DMS114 treated with DMSO at 0.1 percent for 48 hours (cell line): Measurements from ENCODE around the gene SCYGR6.
A peak's percentile ranks its signal among the peaks of the same experiment; 100 is the strongest.
"Not testable (repeated sequence)": the region's sequence is repeated elsewhere in the genome, so short reads cannot be mapped to it uniquely, and the experiment has no call there.

Experiments used
- DNase-seq: peaks from one replicate; lab custom pipeline; 2025; ENCODE audit not compliant: unreplicated experiment; lab: John Stamatoyannopoulos, UW

Gene SCYGR6, protein sequence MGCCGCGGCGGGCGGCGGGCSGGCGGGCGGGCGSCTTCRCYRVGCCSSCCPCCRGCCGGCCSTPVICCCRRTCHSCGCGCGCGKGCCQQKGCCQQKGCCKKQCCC

DNA sequence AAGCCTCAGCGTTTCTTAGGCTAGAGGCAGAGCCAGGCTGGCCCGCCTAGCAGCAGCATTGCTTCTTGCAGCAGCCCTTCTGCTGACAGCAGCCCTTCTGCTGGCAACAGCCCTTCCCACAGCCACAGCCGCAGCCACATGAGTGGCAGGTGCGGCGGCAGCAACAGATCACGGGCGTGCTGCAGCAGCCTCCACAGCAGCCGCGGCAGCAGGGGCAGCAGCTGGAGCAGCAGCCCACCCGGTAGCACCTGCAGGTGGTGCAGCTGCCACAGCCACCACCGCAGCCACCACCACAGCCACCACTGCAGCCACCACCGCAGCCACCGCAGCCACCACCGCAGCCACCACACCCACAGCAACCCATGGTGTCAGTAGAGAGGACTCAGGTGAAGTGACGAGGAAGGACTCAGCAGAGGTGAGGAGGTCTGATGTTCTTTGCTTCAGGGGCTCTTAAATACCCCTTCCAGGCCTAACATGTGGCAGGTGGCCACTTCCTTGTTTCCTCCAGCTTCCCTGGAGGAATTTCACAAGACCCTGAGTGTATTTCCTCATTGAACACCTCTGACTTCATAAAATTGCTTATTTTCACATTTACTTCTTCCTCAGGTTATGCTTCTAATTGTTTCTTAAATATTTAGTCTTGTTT, at the start of gene SCYGR6:
Gene SCYGR6 (minus strand): TSS at position 364 of the 646 bp plus-strand sequence. CDS start 0 bp downstream, at position 364.
- no peak for DNase-seq

DNA sequence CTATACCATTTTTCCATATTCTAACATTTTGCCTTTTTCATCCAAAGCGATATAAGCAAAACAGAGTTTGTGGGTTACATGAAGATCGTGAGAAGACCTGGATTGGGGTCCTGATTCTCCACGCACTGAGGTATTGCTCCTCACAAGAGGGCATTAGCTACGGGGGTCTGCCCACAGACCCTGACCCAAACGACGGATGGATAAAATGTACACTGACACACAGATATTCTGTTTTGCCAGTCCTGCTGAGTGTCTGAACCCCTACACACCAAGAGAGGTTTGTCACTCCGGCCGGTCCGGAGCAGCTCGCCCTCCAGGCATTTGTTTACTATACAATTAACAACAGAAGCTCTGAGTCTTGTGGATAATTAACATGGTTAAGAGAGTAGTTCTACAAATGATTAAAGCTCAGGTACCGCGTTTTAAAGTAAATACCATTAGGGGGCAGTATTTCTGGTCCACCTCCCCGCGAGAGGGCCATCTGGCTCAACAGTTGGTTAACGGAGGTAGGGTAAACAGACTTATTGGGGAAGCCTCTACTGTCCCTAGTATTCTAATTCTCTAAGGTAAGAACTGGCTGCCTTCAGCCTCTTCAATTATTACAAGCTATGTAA, 49.6 kb upstream of the SCYGR6 start:
- no peak for DNase-seq

DNA sequence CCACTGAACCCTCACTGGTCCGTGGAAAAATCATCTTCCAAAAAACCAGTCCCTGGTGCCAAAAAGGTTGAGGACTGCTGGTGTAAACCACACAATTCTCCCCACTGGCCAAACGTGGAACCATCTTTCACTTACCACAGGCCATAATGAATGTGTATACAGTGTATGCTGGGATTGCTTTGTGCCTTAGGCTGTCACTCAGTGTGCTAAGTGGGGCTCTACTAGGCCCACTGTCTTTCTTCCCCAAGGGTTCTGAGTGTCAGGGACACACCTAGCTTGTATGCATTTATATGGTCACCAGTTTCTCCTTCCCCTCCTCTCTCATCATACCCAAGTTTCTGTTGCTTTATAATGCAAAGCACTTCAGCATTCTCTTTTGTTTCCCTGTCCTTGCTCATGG, 48.4 kb upstream of the SCYGR6 start:
- DNase-seq: no peak

DNA sequence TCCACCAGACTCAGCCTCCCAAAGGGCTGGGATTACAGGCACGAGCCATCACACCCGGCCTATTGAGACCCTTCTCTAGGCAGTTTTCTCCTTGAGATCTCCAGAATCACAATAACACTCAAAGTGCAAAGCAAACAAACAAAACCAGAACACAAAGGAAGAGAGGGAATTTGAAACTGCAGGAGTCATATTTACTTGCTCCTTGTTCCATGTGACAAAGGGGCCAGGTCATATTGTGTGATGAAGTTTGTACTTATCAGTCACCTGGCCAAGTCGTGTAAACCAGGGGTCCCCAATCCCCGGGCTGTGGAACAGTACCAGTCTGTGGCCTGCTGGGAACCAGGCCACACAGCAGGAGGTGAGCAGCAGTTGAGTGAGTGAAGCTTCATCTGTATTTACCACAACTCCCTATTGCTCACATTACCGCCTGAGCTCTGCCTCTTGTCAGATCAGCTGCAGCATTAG, 47.7 kb upstream of the SCYGR6 start:
- no peak for DNase-seq

DNA sequence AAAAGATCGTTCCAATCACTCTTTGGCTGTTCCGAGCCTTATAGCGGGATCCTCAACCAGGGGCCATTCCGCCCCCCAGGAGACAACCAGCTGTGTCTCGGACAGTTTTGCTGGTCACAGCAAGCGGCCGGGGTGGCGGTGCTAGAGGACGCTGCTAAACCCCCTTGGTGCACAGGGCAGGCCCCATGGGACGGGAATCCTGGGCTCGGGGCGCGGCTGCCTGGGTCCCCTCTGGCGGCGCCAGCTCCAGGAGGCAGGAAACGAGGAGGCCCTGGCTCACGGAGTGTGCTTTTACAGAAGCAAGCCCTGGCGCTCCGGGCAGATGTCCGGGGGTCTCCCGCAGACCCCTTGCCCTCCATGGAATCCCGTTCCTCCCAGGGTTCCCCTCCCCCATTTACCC, 43.3 kb upstream of the SCYGR6 start:
- no peak for DNase-seq

DNA sequence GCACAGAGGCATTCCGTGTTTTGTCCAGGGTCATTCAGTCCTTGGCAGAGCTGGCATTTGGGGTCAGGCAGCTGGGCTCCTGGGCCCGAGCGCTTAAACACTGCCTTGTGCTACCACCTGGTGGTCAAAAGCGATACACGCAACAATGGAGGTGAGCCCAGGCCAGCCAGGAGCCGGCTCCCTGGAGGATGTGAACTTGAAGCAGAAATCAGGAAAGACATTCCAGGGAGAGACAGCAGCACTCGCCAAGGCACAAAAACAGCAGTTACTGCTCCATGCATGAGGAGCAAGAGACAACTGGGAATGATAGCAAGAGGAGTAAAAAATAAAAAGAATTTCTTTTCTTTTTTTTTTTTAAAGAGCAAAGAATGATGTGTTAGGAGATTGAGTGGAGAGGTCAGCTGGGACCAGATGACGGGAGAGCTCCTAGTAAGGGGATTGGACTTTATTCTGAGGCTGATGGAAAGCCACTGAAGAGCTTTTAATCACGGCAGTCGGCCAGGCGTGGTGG, 41.9 kb upstream of the SCYGR6 start:
- peak; percentile 30 for DNase-seq

DNA sequence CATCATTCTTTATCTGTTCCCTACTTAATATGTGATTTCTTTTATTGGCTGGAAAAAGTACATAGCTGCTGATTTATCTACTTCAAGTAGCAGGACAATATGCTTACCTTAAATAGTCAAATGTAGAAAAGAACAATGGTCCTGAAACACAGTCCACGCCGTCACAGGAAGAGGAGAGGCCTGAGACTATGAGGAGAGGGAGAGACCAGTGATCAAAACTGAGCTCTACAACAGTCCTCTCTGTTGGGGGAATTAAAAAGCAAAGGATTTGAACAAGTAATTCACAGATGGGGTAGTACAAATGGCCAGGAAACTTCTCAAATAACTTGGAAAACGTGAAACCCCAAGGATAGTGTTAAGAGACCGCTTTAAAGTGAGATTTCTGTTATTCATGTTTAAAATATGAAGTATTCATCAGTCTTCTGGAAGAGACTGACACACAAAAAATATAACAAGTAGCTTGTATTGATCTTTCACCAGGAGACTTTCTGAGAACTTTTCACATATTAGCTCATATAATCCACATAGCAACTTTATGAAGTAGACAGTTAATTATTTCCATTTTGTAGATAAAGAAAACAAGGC, 41.3 kb upstream of the SCYGR6 start:
- DNase-seq: no peak

DNA sequence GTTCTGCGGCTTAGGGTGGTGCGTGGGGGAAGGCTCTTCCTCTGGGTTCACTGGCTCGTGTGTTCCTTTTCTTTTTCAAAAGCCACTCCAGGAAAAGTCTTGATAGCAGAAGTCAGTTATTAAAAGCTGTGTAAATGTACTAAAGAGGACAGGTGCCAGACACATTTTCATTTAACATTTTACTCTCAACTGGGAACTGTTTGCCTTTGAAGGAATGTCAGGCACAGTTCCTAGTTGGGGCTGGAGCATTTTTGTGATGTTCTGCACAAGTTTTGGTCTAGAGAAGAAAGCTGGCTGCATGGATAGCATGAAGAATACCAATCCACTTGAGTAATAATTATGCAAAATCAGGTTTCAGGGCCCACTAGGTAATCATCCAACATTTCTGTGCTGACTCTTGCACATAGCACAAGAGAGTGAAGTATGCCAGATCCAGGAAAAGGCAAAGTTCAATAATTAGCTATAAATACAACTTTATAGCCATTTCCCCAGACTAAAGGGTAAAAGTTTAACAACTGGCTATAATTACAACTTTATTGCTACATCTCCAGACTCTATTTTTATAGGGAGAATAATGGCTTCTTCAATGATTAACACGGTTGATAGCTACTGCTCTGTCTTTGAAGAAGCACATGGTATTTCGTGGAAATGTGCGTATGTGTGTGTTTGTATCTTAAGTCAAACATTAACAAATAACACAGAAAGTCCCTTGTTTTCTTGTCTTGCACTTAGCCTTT, 37.4 kb upstream of the SCYGR6 start:
- DNase-seq: no peak

DNA sequence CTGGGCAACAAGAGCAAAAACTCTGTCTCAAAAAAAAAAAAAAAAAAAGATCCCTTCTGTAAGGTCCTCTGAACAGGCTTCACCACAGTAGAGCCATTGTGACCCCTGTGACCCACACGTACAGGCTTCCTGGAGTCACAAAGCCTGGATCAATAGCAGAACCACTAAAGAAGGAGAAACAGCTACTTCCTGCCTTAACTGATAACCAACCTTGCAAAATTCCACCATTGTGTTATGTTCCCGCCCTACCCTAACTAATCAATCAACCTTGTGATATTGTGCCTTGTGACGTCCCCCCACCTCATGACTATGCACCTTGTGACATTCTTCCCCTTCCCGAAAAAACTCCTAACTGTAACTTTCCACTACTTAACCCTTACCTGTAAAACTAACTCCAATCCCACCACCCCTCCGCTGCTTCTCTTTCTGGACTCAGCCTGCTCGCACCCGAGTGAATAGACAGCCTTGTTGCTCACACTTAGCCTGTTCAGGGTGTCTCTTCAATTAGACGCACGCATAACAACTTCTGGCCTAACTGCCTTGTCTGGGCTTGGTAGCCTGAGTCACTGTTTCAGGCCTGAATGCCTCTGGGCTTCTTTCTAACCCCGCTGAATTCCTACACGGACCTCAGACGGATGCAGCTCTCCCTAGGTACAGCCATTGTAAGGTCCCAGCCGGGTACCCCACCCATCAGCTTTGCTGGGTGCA, 35.0 kb upstream of the SCYGR6 start:
- no peak for DNase-seq

DNA sequence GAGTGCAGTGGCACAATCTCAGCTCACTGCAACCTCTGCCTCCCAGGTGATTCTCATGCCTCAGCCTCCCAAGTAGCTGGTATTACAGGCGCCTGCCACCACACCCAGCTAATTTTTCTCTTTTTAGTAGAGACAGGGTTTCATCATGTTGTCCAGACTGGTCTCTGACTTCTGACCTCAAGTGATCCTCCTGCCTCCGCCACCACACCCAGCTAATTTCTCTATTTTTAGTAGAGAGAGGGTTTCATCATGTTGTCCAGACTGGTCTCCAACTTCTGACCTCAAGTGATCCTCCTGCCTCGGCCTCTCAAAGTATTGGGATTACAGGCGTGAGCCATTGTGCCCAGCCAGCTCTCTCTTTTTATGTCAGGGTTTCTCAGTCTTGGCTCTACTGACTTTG, 31.7 kb upstream of the SCYGR6 start:
- DNase-seq: not testable (repeated sequence)

DNA sequence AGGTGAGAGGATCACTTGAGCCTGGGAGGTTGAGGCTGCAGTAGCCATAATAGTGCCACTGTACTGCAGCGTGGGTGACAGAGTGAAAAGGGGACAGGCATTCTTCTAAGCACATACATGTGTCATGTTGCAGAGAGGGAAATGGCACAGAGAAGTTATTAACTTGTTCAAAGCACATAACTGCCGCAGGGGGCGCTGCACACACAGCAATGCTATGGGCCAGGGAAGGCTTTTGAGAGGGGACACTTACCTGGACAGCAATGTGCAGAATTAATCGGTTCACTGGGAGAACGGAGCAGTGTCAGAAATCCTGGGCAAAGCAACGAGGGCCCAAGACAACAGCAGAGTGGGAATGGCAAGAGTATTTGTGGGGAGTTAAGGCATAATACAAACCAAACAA, 23.5 kb upstream of the SCYGR6 start:
- no peak for DNase-seq

DNA sequence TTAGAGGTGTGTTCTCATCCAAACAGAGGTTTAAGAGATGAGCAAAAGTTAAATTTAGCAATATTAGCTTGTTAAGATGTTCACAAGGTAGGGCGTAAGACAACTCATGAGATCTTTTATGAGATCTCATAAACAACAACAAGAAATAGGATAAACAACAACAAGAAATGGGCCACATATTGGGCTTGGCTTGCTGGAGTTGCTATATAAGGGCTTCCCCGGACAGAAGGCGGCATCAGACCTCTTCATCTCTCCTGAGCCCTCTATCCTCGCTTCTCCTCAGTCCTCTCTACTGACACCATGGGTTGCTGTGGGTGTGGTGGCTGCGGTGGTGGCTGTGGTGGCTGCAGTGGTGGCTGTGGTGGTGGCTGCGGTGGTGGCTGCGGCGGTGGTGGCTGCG, 21.0 kb upstream of the SCYGR6 start, which contains the start of gene SCYGR8:
Gene SCYGR8 (plus strand): TSS at position 301 of the 400 bp plus-strand sequence. CDS start 0 bp downstream, at position 301.
- DNase-seq: no peak

DNA sequence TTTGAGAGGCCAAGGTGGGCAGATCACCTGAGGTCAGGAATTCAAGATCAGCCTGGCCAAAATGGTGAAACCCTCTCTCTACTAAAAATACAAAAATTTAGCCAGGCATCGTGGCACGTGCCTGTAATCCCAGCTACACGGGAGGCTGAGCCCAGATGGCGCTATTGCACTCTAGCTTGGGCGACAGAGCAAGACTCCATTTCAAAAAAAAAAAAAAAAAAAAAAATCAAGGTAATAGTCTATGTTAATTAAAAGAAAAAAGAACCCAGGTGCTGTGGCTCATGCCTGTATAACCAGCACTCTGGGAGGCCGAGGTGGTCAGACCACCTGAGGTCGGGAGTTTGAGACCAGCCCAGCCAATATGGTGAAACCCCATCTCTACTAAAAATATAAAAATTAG, 16.1 kb upstream of the SCYGR6 start:
- not testable (repeated sequence) for DNase-seq

DNA sequence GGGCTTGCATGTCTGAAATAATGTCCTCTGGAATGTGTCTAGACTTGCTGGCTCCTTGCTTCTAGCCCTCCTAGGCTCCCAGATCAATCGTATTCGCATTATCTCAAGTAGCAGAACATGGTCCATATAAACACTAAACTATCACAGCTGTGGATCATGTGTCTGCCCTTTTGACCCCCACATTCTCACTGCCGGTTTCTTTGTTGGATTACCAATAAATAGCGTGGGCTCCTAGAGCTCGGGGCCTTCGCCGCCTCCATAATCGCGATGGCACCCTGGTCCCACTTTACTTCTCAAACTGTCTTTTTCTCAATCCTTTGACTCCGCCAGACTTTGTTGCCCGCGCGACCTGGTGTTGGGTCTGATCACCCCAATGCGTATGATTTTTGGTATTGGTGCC, 14.8 kb upstream of the SCYGR6 start:
- no peak for DNase-seq

DNA sequence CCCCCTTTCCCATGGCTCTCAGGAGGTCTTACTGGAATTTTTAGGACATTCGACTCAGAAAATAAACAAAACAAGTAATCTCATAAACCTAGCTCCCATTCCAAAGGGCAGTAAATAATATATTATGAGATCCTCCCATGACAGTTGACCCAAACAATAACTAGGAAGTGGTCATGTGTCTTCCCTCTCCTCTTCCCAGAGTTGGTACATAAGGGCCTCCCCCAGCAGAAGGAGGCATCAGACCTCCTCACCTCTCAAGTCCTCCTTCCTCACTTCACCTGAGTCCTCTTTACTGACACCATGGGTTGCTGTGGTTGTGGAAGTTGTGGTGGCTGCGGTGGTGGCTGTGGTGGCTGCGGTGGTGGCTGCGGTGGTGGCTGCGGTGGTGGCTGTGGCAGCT, 3.5 kb upstream of the SCYGR6 start, which contains the start of gene SCYGR7:
Gene SCYGR7 (plus strand): TSS at position 301 of the 400 bp plus-strand sequence. CDS start 0 bp downstream, at position 301.
- no peak for DNase-seq

DNA sequence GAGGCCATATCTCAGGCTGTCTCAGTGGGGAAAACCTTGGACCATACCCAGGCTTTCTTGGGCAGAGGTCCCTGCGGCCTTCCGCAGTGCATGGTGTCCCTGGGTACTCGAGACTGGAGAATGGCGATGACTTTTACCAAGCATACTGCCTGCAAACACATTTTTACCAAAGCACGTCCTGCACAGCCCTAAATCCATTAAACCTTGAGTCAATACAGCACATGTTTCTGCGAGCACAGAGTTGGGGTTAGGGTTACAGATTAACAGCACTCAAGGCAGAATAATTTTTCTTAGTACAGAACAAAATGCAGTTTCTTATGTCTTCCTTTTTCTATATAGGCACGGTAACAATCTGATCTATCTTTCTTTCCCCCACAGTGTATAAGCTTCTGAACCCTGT, 1.7 kb downstream of the SCYGR6 start:
- DNase-seq: not testable (repeated sequence)

DNA sequence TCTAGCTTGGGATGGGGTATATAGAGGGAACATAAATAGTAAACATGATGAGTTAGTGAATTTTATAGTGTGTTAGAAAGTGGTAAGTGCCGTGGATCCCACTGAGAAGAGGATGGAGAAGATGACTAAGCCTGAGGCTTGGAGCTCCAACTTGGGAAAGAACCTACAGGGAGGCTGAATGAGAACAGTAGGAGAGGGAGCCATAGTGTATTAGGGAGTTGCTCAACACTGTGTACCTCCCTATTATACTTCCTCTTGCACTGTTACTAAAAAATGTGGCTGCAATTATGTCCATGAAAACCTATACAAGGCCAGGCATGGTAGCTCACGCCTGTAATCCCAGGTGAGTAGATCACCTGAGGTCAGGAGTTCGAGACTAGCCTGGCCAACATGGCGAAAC, 3.9 kb downstream of the SCYGR6 start:
- no peak for DNase-seq

DNA sequence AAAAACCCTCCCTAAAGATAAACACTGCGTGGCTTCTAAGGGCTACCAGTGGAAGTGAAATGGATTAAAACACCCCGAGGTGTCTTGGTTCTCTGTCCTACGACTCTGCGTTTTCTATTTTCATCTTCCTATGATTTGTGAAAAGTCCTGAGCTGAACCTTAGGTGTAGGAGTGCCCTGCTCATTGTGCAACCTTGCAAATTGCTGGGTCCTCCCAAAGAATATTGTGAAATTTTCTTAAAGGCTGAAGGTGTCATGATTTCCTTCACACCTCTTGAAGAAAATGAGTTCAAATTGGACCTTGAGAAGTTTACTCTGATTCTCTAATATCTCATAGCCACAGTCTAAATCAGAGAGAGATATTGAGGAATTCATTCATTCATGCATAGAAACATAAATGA, 4.9 kb downstream of the SCYGR6 start:
- no peak for DNase-seq

DNA sequence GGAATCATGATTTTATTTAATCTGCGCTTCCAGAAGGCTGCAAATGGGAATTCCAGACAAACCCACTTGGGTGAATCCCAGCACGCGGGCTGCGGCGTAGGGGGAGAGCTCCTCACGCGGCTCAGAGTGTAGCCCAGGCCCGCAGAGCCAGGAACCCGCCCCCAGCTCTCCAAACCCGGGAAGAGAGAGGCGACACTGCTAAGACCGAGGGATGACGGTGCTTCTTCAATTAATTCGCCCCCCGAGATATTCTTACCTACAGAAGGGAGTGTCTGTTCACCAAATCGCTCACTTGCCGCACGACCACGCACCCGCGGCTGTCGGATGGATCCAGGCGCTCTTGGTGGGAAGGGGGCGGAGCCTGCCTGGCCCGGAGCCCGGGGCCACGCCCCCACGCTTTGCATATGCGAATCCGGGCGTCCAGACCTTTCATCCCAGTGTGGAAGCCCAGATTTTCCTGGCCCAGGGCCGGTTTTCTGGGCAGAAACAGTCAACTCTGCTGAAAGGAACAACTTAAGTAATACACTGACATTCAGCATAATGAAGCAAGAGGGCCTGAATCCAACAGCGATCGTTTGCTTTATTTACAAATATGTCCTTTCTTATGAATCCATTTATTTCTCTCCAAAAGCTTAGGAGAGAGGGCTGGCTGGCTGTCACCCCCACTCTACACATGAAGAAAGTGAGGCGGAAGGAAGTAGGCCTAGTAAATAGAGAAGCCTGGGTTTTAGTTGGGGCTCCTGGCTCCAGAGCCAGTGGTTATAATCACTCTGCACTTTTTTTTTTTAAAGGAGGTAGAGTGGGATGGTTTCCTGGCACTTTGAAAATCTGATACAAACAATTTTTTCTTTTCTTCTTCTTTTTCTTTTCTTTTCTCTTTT, 6.6 kb downstream of the SCYGR6 start, which contains the start of gene SLC19A3:
Gene SLC19A3 (minus strand): TSS at position 342 of the 881 bp plus-strand sequence. CDS start 15,710 bp downstream, outside the sequence.
- DNase-seq: peak; percentile 41
